Activated effector memory CD4-positive, alpha-beta T cell treated with anti-CD3 and anti-CD28 coated beads, Interleukin-2, amount 50 U/mL, for 16 hours (primary cell): ENCODE measurements around the gene LRRC47.

Source experiments
- DNase-seq: peaks from one replicate; pipeline ENCODE4 v3.0.0-alpha.2; 2020

The LRRC47 gene

GRCh38 chr1:3785456-3786157, 10.7 kb downstream of the LRRC47 start:
- no peak for DNase-seq

- DNase-seq = no peak
These were observed 11.3 kb downstream of the LRRC47 start for GRCh38 chr1:3785045-3785444.

- no peak for DNase-seq
These were observed 12.4 kb downstream of the LRRC47 start for GRCh38 chr1:3783651-3784474.

- no peak for DNase-seq
These were observed 15.4 kb downstream of the LRRC47 start for GRCh38 chr1:3780901-3781300.

GRCh38 chr1:3779912-3780416, 16.3 kb downstream of the LRRC47 start:
- DNase-seq = no peak

DNA sequence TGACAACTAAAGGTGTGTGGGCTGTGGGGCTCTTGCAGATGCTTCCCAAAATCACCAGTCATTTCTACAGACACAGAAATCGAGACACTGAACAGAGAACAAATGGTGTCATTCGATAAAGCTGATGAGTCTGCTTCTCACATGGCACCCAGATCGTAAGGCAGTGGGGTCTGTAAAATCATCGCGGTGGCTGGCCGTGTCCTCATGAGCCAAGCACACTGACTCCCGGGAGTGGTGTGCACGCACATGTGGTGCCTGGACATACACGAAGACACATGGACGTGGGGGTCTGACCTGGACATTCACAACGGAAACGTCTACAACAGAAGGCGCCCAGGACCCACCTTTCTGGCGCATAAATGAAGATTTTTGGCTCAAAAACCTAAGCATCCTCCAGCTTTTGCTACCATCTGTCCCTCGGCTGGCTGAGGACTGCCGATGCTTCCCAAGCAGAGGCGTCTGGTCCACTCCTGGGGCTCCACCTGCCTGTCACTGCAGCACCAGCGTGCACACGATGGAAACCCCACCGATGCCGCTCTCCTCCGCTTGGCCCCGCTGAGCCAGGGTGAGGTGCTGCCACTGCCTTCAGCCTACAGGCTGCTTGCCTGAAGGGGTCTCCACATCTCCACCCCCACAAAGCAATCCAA, 16.9 kb downstream of the LRRC47 start:
- DNase-seq = no peak

GRCh38 chr1:3778590-3779264, 17.6 kb downstream of the LRRC47 start:
- DNase-seq = no peak

DNA sequence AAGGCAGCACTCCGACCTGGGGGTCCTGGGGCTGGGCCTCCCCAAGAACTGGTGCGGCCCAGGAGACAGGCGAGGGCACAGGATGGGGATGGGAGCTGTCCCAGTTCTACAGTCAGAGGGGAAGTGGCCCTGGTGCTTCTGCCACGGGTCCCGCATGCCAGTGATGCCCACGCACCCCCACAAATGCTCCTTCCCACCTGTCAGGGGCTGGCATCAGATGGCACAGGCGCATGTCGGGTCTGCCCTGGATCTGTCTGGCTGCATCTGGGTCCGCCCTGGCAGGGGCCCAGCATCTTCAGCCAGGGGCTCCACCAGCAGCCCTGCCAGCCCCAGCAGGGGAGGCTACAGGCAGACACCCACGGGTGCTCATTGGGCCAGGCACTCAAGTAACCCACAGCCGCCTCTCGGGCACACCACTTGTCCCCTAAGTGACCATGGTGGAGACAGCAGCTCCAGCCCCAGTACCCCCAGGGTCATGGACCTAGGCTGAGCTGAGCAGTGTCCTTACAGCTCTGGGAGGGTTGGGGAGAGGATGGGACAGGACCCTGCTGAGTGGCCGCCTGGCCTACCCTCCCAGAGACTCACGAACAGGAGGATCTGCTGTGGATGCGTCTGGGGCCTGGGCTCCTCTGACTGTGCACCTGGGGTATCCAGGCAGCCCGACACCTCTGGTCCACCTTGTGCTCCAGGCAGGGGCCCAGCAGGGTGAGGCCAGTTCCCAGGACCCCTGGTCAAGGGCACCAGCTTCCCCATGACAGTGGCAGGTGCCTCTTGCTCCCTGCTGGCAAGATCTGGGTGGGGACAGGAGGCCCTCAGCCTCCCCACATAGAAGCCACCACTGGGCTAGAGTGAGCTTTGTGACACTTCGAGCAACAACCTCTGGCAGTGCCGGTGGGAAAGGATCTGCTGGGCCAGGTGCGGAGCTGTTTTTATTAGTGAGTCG, 18.4 kb downstream of the LRRC47 start:
- no peak for DNase-seq

- DNase-seq = no peak
These were observed 19.2 kb downstream of the LRRC47 start for GRCh38 chr1:3777078-3777547.

DNA sequence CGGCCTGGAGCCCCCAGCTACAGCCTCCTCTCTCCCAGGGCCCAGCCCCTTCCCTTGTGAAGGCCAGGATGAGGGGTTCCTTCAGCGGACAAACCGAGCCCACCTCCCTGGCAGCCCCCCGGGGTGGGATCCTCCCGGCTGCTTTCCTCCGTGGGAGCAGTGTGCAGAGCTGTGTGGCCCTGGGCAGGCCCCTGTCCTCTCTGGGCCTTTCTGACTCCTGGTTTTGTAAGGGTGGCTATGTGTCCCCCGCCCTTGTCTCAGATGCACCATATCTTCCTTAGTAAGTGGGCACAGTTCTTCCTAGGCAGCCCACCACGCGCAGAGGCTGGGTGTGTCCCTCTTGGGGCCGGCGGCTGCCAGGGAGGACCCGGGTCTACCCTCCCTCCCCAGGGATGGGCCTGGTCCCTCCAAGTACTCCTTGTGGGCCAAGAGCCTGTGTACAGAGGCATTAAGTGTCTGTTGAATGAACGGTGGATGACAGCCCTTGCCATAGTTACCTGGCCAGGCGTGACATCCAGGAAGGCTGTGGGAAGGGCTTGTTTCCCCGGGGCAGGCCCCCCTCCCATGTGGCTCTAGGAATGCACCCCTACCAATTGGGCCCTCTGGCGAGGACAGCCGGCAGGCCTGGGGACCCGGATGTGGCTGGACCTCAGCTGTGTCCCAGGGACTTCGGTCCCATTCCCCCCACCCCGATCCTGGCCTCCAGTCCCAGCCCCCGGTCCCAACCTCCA, 19.9 kb downstream of the LRRC47 start:
- no peak for DNase-seq

DNA sequence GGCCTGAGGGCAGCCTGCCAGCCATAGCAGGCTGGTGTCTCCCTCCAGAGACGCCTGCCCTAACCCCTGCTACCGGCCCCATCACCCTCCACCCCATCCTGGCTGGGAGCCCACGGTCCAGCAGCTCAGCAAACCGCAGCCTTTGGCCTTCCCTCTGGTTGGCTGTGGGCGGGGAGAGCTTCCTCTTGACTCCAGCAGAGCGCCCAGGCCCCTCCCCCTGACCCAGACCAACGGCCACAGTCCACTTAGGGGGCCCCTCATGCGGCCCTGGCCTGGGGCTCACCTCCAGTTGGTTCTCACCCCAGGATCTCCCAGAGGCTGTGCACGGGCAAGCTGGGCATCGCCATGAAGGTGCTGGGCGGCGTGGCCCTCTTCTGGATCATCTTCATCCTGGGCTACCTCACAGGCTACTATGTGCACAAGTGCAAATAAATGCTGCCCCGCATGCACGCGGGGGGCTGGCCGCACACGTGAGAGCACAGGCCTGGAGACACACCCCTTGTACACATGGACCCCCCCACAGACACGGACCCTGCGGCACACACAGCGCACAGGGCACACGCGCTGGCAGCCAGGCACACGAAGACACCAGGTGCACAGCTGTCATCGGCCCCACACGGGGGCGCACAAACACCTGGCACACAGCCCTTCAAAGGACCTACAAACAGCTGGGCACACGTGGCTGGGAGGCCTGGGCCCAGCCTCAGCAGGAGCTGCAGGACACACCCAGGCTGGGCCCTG, 20.6 kb downstream of the LRRC47 start:
- DNase-seq = peak; percentile 84

DNA sequence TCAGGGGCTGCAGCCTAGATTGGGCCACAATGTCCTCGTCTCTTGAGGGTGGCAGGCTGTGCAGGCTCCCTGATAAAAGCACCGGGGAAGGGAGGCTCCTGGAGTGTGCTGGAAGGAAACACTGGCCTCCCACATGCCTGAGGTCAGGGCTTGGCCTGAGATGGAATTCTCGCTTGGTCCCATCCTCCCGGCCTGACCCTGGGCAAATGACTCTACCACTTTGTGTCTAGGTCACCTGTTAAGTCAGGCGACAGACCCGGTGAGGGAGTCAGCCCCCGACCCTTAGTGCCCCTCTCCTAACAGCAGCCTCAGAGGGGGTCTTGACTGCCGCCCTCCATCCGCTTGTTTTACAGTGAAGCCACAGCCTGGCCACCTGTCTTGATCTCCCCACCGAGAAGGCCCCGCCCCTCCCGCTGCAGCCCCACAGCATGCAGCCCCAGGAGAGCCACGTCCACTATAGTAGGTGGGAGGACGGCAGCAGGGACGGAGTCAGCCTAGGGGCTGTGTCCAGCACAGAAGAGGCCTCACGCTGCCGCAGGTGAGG, 21.3 kb downstream of the LRRC47 start:
- DNase-seq = no peak

- no peak for DNase-seq
These were observed 21.9 kb downstream of the LRRC47 start for GRCh38 chr1:3774276-3774945.

DNA sequence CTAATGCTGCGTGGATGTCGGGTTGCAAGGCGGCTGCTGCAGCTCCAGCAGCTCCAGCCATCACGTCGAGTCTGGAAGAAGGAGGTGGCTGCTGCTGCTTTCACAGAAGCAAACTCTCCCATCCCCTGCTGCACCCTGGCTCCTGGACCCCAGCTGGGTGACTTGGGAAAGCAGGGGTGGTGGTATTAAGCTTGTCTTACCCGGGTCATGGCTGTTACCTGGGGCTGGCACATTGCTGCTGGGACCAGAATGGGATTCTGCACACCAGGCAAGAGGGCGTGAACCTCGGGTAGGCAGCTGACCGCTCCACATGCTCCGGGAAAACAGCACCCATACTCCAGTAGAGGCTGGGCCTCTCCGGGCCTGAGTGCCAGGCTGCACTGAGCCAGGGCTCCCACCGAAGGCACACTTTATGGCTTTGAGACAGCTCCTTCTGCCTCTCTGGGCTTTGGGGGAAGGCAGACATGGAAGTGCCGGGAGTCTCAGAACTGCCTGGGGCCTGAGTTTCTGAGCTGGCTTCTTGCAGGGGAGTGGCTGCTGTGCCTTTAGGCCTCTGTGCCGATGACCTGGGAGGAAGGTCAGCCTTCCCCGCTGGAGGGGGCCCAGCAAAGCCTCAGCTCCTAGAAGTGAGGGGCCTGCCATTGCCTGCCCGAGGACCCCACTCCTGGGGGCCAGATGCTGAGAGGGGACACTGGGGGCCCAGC, 22.6 kb downstream of the LRRC47 start:
- no peak for DNase-seq

GRCh38 chr1:3772715-3773571, 23.4 kb downstream of the LRRC47 start, which contains the start of gene SMIM1:
SMIM1 (plus strand) TSS chr1:3772749; CDS start chr1:3775374, 2,625 bp downstream.
- no peak for DNase-seq

DNA sequence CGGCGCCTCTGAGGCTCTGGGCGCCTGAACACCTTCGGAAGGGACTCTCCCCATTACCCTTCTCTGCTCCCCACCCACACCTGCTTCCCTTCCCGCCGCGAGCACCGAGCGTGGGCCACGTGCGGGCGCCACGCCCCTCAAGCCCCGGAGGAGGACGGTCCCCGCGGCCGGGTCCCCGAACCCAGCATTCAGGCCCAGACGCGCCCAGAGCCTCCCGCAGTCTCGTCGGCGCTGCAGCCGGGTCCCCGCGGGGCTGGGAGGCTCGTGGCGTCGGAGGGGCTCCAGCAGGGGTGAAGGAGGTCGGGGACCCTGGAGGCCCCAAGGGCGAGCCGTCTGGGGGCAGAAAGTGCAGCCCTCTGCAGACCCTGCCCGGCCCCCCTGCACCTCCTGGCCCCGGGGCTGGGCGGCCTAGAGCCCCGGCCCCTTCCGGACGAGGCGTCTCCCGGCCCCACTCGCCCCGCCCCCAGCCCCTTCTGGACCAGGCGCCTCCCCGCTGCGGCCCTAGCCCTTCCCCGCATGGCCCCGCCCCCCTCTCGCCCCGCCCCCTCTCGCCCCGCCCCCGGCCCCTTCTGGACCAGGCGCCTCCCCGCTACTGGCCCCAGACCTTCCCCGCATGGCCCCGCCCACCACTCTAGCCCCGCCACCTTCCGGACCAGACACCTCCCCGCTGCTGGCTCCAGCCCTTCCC, 24.1 kb downstream of the LRRC47 start:
- peak; percentile 94 for DNase-seq
